Measurements from ENCODE around the gene LYPLAL1.

Gene LYPLAL1

GRCh38 chr1:219150913-219151312 lies 22.8 kb upstream of the LYPLAL1 start:
- H3K4me3 ChIP-seq (ENCODE audit: low read length): no peak overlapping the region
- no peak for TF ChIP-seq ZNF274 (IDR thresholded peaks at IDR 0.05; ENCODE audit: low read depth, low read length)

- no peak for TF ChIP-seq ZNF274 (IDR thresholded peaks at IDR 0.05; ENCODE audit: low read depth, low read length)
- no peak overlapping the region for H3K4me3 ChIP-seq (ENCODE audit: low read length)
These were observed 22.2 kb upstream of the LYPLAL1 start for GRCh38 chr1:219151467-219151866.

GRCh38 chr1:219152751-219153150 lies 20.9 kb upstream of the LYPLAL1 start:
- no peak for TF ChIP-seq ZNF274 (IDR thresholded peaks at IDR 0.05; ENCODE audit: low read depth, low read length)
- H3K4me3 ChIP-seq (ENCODE audit: low read length): no peak overlapping the region

GRCh38 chr1:219153723-219154122 lies 20.0 kb upstream of the LYPLAL1 start:
- no peak for TF ChIP-seq ZNF274 (IDR thresholded peaks at IDR 0.05; ENCODE audit: low read depth, low read length)
- H3K4me3 ChIP-seq (ENCODE audit: low read length): no peak overlapping the region

- H3K4me3 ChIP-seq (ENCODE audit: low read length): no peak overlapping the region
- no peak for TF ChIP-seq ZNF274 (IDR thresholded peaks at IDR 0.05; ENCODE audit: low read depth, low read length)
These were observed 18.5 kb upstream of the LYPLAL1 start for GRCh38 chr1:219155135-219155534.

GRCh38 chr1:219159946-219160645 lies 13.6 kb upstream of the LYPLAL1 start:
- H3K4me3 ChIP-seq (ENCODE audit: low read length): no peak overlapping the region
- TF ChIP-seq ZNF274 (IDR thresholded peaks at IDR 0.05; ENCODE audit: low read depth, low read length): no peak

- no peak for TF ChIP-seq ZNF274 (IDR thresholded peaks at IDR 0.05; ENCODE audit: low read depth, low read length)
- H3K4me3 ChIP-seq (ENCODE audit: low read length): no peak overlapping the region
These were observed 12.7 kb upstream of the LYPLAL1 start for GRCh38 chr1:219160967-219161366.

GRCh38 chr1:219161371-219161770 lies 12.3 kb upstream of the LYPLAL1 start:
- H3K4me3 ChIP-seq (ENCODE audit: low read length): no peak overlapping the region
- no peak for TF ChIP-seq ZNF274 (IDR thresholded peaks at IDR 0.05; ENCODE audit: low read depth, low read length)

- H3K4me3 ChIP-seq (ENCODE audit: low read length): no peak overlapping the region
- no peak for TF ChIP-seq ZNF274 (IDR thresholded peaks at IDR 0.05; ENCODE audit: low read depth, low read length)
These were observed 10.2 kb upstream of the LYPLAL1 start for GRCh38 chr1:219163401-219163954.

GRCh38 chr1:219171192-219171935 lies 2.3 kb upstream of the LYPLAL1 start:
- H3K4me3 ChIP-seq (ENCODE audit: low read length): no peak overlapping the region

GRCh38 chr1:219172821-219173220 lies 857 bp upstream of the LYPLAL1 start:
- no peak for TF ChIP-seq ZNF274 (IDR thresholded peaks at IDR 0.05; ENCODE audit: low read depth, low read length)
- H3K4me3 ChIP-seq (ENCODE audit: low read length): no peak overlapping the region

More at GRCh38 chr1:219171192-219171935, 2.3 kb upstream of the LYPLAL1 start:
- TF ChIP-seq ZNF274 (IDR thresholded peaks at IDR 0.05; ENCODE audit: low read depth, low read length): no peak

- H3K4me3 ChIP-seq (ENCODE audit: low read length): peak overlapping the region; percentile 100; the same call in 1 of the 2 replicates
- TF ChIP-seq ZNF274 (IDR thresholded peaks at IDR 0.05; ENCODE audit: low read depth, low read length): no peak
These were observed 282 bp upstream of the LYPLAL1 start for GRCh38 chr1:219173434-219173757.

- H3K4me3 ChIP-seq (ENCODE audit: low read length): peak overlapping the region; percentile 100
- TF ChIP-seq ZNF274 (IDR thresholded peaks at IDR 0.05; ENCODE audit: low read depth, low read length): no peak
These were observed 958 bp downstream of the LYPLAL1 start for GRCh38 chr1:219174460-219175211.

- H3K4me3 ChIP-seq (ENCODE audit: low read length): peak overlapping the region; percentile 100
These were observed 1.5 kb downstream of the LYPLAL1 start for GRCh38 chr1:219175212-219175564.

More at GRCh38 chr1:219175212-219175564, 1.5 kb downstream of the LYPLAL1 start:
- TF ChIP-seq ZNF274 (IDR thresholded peaks at IDR 0.05; ENCODE audit: low read depth, low read length): no peak

All from GM08714 (cell line).